SU-DHL-6 (cell line): ENCODE measurements around the gene PPP2R2C.

Source experiments
- EZH2phosphoT487 ChIP-seq: fragments of 200-600 bp; sonication (generic), shearing (Covaris generic); conservative IDR thresholded peaks from 2 replicates; pipeline ENCODE4 v1.6.1; 2018; ENCODE audit warnings: mild to moderate bottlenecking, antibody characterized with exemption, low read length, moderate library complexity, mixed read lengths
- TF ChIP-seq, protein P1 (sequence below): fragments of 200-600 bp; sonication (generic); IDR thresholded peaks from one replicate; pipeline ENCODE4 v1.5.1; 2017; ENCODE audit warnings: antibody characterized with exemption, mild to moderate bottlenecking, low read length, moderate library complexity; ENCODE audit not compliant: insufficient read depth, poor library complexity, severe bottlenecking

- TF ChIP-seq, protein P1, sequence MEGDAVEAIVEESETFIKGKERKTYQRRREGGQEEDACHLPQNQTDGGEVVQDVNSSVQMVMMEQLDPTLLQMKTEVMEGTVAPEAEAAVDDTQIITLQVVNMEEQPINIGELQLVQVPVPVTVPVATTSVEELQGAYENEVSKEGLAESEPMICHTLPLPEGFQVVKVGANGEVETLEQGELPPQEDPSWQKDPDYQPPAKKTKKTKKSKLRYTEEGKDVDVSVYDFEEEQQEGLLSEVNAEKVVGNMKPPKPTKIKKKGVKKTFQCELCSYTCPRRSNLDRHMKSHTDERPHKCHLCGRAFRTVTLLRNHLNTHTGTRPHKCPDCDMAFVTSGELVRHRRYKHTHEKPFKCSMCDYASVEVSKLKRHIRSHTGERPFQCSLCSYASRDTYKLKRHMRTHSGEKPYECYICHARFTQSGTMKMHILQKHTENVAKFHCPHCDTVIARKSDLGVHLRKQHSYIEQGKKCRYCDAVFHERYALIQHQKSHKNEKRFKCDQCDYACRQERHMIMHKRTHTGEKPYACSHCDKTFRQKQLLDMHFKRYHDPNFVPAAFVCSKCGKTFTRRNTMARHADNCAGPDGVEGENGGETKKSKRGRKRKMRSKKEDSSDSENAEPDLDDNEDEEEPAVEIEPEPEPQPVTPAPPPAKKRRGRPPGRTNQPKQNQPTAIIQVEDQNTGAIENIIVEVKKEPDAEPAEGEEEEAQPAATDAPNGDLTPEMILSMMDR: no peak
- no peak for TF ChIP-seq EZH2phosphoT487
Measured at GRCh38 chr4:6449746-6450369, 22.6 kb downstream of the PPP2R2C start.
